ENCODE measurements around the gene DYNC1H1. TPM values are rescaled to one million over a fixed set of nuclear protein-coding genes. Genes with fewer than 3 reads are reported as not detected.
A peak's percentile ranks its signal among the peaks of the same experiment; 100 is the strongest.

Gene DYNC1H1
- total and polyA plus RNA-seq, 7 donors = 117 to 634 (median 332) TPM

- 90 to 91% (median 90%) methylated on average over 6 of the region's 6 CpGs for WGBS, 3 donors
- Histone ChIP-seq H3K27ac (no peak overlapping the region), H3K36me3 (ENCODE audit: insufficient read depth in 1 of 2, low read depth in 1 of 2) (peaks cover 22 to 61% of the 10 kb centered on the region in 2 donors), H3K9me3 (no peaks in the 10 kb centered on the region), H3K4me1 (peaks cover 49% of the 10 kb centered on the region), H3K27me3 (ENCODE audit: insufficient read depth in 3 of 3, low read length in 2 of 3) (no peaks in the 10 kb centered on the region), H3K4me3 (peak overlapping the region; percentile 80)
- intact Hi-C loops (cut with DNase I) = loop anchor here (5.0 kb wide), 2 partner anchors 123 to 232 kb away; partner anchors contain the start of genes DYNC1H1 (in 1 of the 2) and ZNF839 (in 1 of the 2)
- no peak for DNase-seq
- ATAC-seq = no peak
- no peak for TF ChIP-seq CTCF (IDR thresholded peaks at IDR 0.05)
These were observed 120.6 kb downstream of the DYNC1H1 start for GRCh38 chr14:102084931-102085330.

DNA sequence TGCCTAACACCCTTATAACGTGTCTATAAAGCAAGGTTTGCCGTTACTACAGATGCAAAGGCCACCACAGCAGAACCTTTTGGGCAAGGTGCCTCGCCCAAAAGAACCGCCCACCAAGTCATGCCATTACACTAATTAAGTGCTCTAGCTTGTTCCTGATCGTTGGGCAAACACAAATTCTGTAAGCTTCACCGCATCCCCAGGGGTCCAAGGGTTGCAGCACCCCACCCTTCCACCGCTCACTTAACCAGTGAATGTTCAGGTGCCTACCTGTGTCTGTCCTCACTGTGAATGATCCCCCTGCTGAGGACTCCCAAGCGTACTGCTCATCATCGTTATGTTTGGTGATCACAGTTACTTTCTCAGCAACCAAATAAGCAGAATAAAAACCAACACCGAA lies 121.1 kb downstream of the DYNC1H1 start:
- DNase-seq (no peak), ATAC-seq (no peak)
- no peak for TF ChIP-seq CTCF (IDR thresholded peaks at IDR 0.05)
- Histone ChIP-seq H3K9me3 (no peaks in the 10 kb centered on the region), H3K4me1 (peaks cover 49% of the 10 kb centered on the region), H3K27ac (peak overlapping the region; percentile 97), H3K27me3 (ENCODE audit: insufficient read depth in 3 of 3, low read length in 2 of 3) (no peaks in the 10 kb centered on the region), H3K36me3 (ENCODE audit: insufficient read depth in 1 of 2, low read depth in 1 of 2) (peaks cover 17 to 55% of the 10 kb centered on the region in 2 donors), H3K4me3 (peak overlapping the region; percentile 80)
- intact Hi-C loops (cut with DNase I) = loop anchor here (5.0 kb wide), 2 partner anchors 123 to 232 kb away; partner anchors contain the start of genes DYNC1H1 (in 1 of the 2) and ZNF839 (in 1 of the 2)
- WGBS, 3 donors = 35 to 44% (median 42%) methylated on average over 10 of the region's 10 CpGs

GRCh38 chr14:102085948-102086708 lies 121.8 kb downstream of the DYNC1H1 start:
- intact Hi-C loops (cut with DNase I) = loop anchor here (5.0 kb wide), 2 partner anchors 124 to 231 kb away; partner anchors contain the start of genes DYNC1H1 (in 1 of the 2) and ZNF839 (in 1 of the 2)
- Histone ChIP-seq H3K9me3 (no peaks in the 10 kb centered on the region), H3K27me3 (ENCODE audit: insufficient read depth in 3 of 3, low read length in 2 of 3) (no peaks in the 10 kb centered on the region), H3K4me1 (peaks cover 49% of the 10 kb centered on the region), H3K4me3 (peak overlapping the region; percentile 80), H3K27ac (peak overlapping the region; percentile 97), H3K36me3 (ENCODE audit: insufficient read depth in 1 of 2, low read depth in 1 of 2) (peaks cover 17 to 49% of the 10 kb centered on the region in 2 donors)
- no peak for TF ChIP-seq CTCF (IDR thresholded peaks at IDR 0.05)
- DNase-seq (peak; percentile 44 to 66), ATAC-seq (peak; percentile 5 to 27 (median 14))
- WGBS, 3 donors = 1 to 2% (median 1%) methylated on average over 40 to 49 of the region's 49 CpGs

DNA sequence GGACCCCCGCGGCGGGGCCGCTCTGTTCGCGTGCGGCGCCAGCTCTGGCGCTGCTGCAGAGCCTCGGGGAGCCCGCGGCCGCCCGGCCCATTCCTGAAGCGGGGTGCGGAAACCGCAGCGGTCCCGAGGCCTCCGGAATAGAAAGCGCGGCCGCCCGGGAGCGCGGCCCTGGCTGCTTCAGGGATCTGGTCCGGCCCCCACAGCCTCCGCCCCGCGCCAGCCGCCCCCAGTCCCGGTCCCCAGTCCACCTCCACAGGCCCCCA lies 122.3 kb downstream of the DYNC1H1 start:
- no peak for TF ChIP-seq CTCF (IDR thresholded peaks at IDR 0.05)
- H3K27ac ChIP-seq = peak overlapping the region; percentile 97
- 0 to 1% (median 0%) methylated on average over 18 to 32 of the region's 32 CpGs for WGBS, 3 donors
- DNase-seq (no peak), ATAC-seq (no peak)
- H3K4me1 ChIP-seq = peaks cover 47% of the 10 kb centered on the region
- H3K4me3 ChIP-seq = peak overlapping the region; percentile 80
- no peaks in the 10 kb centered on the region for H3K27me3 ChIP-seq (ENCODE audit: insufficient read depth in 3 of 3, low read length in 2 of 3)
- H3K36me3 ChIP-seq (ENCODE audit: insufficient read depth in 1 of 2, low read depth in 1 of 2) = peaks cover 15 to 44% of the 10 kb centered on the region in 2 donors
- H3K9me3 ChIP-seq = no peaks in the 10 kb centered on the region
- intact Hi-C loops (cut with DNase I) = loop anchor here (5.0 kb wide), 2 partner anchors 124 to 231 kb away; partner anchors contain the start of genes DYNC1H1 (in 1 of the 2) and ZNF839 (in 1 of the 2)

Measured in psoas muscle (tissue), 8 donors.